Vagina (tissue), 2 donors: ENCODE measurements around the gene RALGAPA1. TPM values are rescaled to one million over a fixed set of nuclear protein-coding genes. Genes with fewer than 3 reads are reported as not detected.

ENCODE experiments used
- DNase-seq, 2 donors: peaks; one replicate each; pipeline ENCODE4 v3.0.0-alpha.2; 2017; ENCODE audit errors: extremely low spot score in 2 of 2
- H3K27ac ChIP-seq: fragments of 200-600 bp; sonication (generic); one replicate; pipeline ENCODE4 v1.5.1; 2019
- H3K27me3 ChIP-seq: fragments of 200-600 bp; sonication (generic); one replicate; pipeline ENCODE4 v1.5.1; 2019
- H3K36me3 ChIP-seq, 2 donors: fragments of 200-600 bp; sonication (generic); one replicate each; pipeline ENCODE4 v1.5.1; 2017 to 2019
- H3K4me1 ChIP-seq: fragments of 200-600 bp; sonication (generic); one replicate; pipeline ENCODE4 v1.5.1; 2019
- H3K4me3 ChIP-seq, 2 donors: fragments of 200-600 bp; sonication (generic); 1 replicate in 1 of 2; 2 replicates in 1 of 2; pipeline ENCODE4 v1.5.1; 2016 to 2019
- H3K9me3 ChIP-seq: fragments of 200-600 bp; sonication (generic); one replicate; pipeline ENCODE4 v1.5.1; 2019
- CTCF ChIP-seq, 3 experiments: fragments of 450-650 bp in 2 of 3; fragments of 200-600 bp in 1 of 3; sonication (generic) in 1 of 3; IDR thresholded peaks; one replicate each; pipeline ENCODE4 v1.5.1; 2017 to 2019; ENCODE audit warnings: antibody characterized with exemption in 3 of 3, mild to moderate bottlenecking in 2 of 3, moderate library complexity in 2 of 3
- POLR2A ChIP-seq, 2 donors: fragments of 450-650 bp; IDR thresholded peaks; one replicate each; pipeline ENCODE4 v1.6.1; 2017; ENCODE audit warnings: antibody characterized with exemption in 2 of 2, mild to moderate bottlenecking in 2 of 2, moderate library complexity in 2 of 2
- POLR2AphosphoS5 ChIP-seq, 2 donors: sonication (generic); formaldehyde crosslinking; IDR thresholded peaks; one replicate each; pipeline ENCODE4 v1.9.0; 2017; ENCODE audit warnings: antibody characterized with exemption in 2 of 2, mild to moderate bottlenecking in 2 of 2, low read depth in 1 of 2; ENCODE audit not compliant: insufficient read depth in 1 of 2
- intact Hi-C: fragments of 100-400 bp; cut with DNase I; formaldehyde crosslinking; loops from one replicate; pipeline ENCODE4 v1.15.1; 2023
- total RNA-seq: library from RNA; depleted of rRNA; stranded (reverse); fragments of >200 nt; gene quantifications from one replicate; pipeline ENCODE4 v1.2.3, GENCODE V29; 2016

The RALGAPA1 gene
- total RNA-seq, 1 donor from 2014 or later = 77.8 TPM

- TF ChIP-seq CTCF (IDR thresholded peaks at IDR 0.05) = no peak
- TF ChIP-seq POLR2A (IDR thresholded peaks at IDR 0.05) = no peak
- no peak for TF ChIP-seq POLR2AphosphoS5 (IDR thresholded peaks at IDR 0.05; ENCODE audit: insufficient read depth in 1 of 2, low read depth in 1 of 2)
These were observed 83.2 kb downstream of the RALGAPA1 start for GRCh38 chr14:35725930-35726329.

GRCh38 chr14:35715079-35715478 lies 94.0 kb downstream of the RALGAPA1 start:
- TF ChIP-seq POLR2AphosphoS5 (IDR thresholded peaks at IDR 0.05; ENCODE audit: insufficient read depth in 1 of 2, low read depth in 1 of 2) = no peak
- no peak for TF ChIP-seq CTCF (IDR thresholded peaks at IDR 0.05)
- TF ChIP-seq POLR2A (IDR thresholded peaks at IDR 0.05) = no peak
- DNase-seq = no peak
- H3K36me3 ChIP-seq = peaks cover 0 to 19% of the 10 kb centered on the region in 2 donors
- intact Hi-C loops = no loop called here
- H3K4me1 ChIP-seq = no peaks in the 10 kb centered on the region
- no peak overlapping the region for H3K4me3 ChIP-seq
- no peak overlapping the region for H3K27ac ChIP-seq
- no peaks in the 10 kb centered on the region for H3K9me3 ChIP-seq
- no peaks in the 10 kb centered on the region for H3K27me3 ChIP-seq

More at GRCh38 chr14:35725930-35726329, 83.2 kb downstream of the RALGAPA1 start:
- peaks cover 0 to 10% of the 10 kb centered on the region in 2 donors for H3K36me3 ChIP-seq
- no peak overlapping the region for H3K27ac ChIP-seq
- no peak for DNase-seq
- intact Hi-C loops = no loop called here
- no peak overlapping the region for H3K4me3 ChIP-seq
- H3K9me3 ChIP-seq = no peaks in the 10 kb centered on the region
- H3K4me1 ChIP-seq = no peaks in the 10 kb centered on the region
- no peaks in the 10 kb centered on the region for H3K27me3 ChIP-seq

- Histone ChIP-seq H3K4me3 (no peak overlapping the region), H3K36me3 (peaks cover 0 to 19% of the 10 kb centered on the region in 2 donors), H3K9me3 (no peaks in the 10 kb centered on the region), H3K27ac (no peak overlapping the region), H3K27me3 (no peaks in the 10 kb centered on the region), H3K4me1 (no peaks in the 10 kb centered on the region)
- DNase-seq = no peak
- TF ChIP-seq POLR2AphosphoS5 (IDR thresholded peaks at IDR 0.05; ENCODE audit: insufficient read depth in 1 of 2, low read depth in 1 of 2) = no peak
- TF ChIP-seq POLR2A (IDR thresholded peaks at IDR 0.05) = no peak
- no peak for TF ChIP-seq CTCF (IDR thresholded peaks at IDR 0.05)
- intact Hi-C loops = no loop called here
These were observed 96.6 kb downstream of the RALGAPA1 start for GRCh38 chr14:35712466-35712865.

- no peak overlapping the region for H3K4me3 ChIP-seq
- no peak for DNase-seq
- H3K36me3 ChIP-seq = peaks cover 0 to 10% of the 10 kb centered on the region in 2 donors
- intact Hi-C loops = no loop called here
- TF ChIP-seq POLR2A (IDR thresholded peaks at IDR 0.05) (no peak), POLR2AphosphoS5 (IDR thresholded peaks at IDR 0.05; ENCODE audit: insufficient read depth in 1 of 2, low read depth in 1 of 2) (no peak), CTCF (IDR thresholded peaks at IDR 0.05) (no peak)
- no peaks in the 10 kb centered on the region for H3K4me1 ChIP-seq
- no peaks in the 10 kb centered on the region for H3K27me3 ChIP-seq
- H3K27ac ChIP-seq = no peak overlapping the region
- no peaks in the 10 kb centered on the region for H3K9me3 ChIP-seq
These were observed 101.0 kb downstream of the RALGAPA1 start for GRCh38 chr14:35708062-35708461.

- Histone ChIP-seq H3K4me3 (no peak overlapping the region), H3K4me1 (no peaks in the 10 kb centered on the region), H3K9me3 (no peaks in the 10 kb centered on the region), H3K36me3 (peaks cover 0 to 6% of the 10 kb centered on the region in 2 donors), H3K27ac (no peak overlapping the region), H3K27me3 (no peaks in the 10 kb centered on the region)
- TF ChIP-seq POLR2AphosphoS5 (IDR thresholded peaks at IDR 0.05; ENCODE audit: insufficient read depth in 1 of 2, low read depth in 1 of 2) = no peak
- TF ChIP-seq CTCF (IDR thresholded peaks at IDR 0.05) = no peak
- TF ChIP-seq POLR2A (IDR thresholded peaks at IDR 0.05) = no peak
- intact Hi-C loops = no loop called here
- no peak for DNase-seq
These were observed 103.5 kb downstream of the RALGAPA1 start for GRCh38 chr14:35705636-35706035.
